WTC11 (cell line): ENCODE results near the gene MICAL2. TPM values are rescaled to one million over a fixed set of nuclear protein-coding genes. Genes with fewer than 3 reads are reported as not detected.

Experiments used
- ATAC-seq: fragments of 200-7000 bp; cut with Tn5 transposase; 2 replicates; pipeline ENCODE4 v1.10.0; 2021; ENCODE audit warnings: mild to moderate bottlenecking, moderate library complexity
- CTCF ChIA-PET: fragments of 300-600 bp; sonication (Branson Sonifier 250); formaldehyde crosslinking; loops from one replicate; lab custom pipeline; 2021; ENCODE audit warnings: antibody characterized with exemption; lab: Charles Lee
- POLR2A ChIA-PET: fragments of 350-600 bp; sonication (Branson Sonifier 250); formaldehyde crosslinking; loops from one replicate; lab custom pipeline; 2021; ENCODE audit warnings: antibody characterized with exemption; lab: Charles Lee
- DNase-seq: peaks from one replicate; pipeline ENCODE4 v3.0.0; 2021; ENCODE audit warnings: low spot score
- H3K27ac Mint-ChIP-seq: 2 replicates; pipeline ENCODE4 v1.8.0; 2021; ENCODE audit warnings: mixed read lengths
- H3K27me3 Mint-ChIP-seq: 2 replicates; pipeline ENCODE4 v1.8.0; 2021; ENCODE audit warnings: low read depth, mild to moderate bottlenecking, moderate library complexity, mixed read lengths
- H3K36me3 Mint-ChIP-seq: 2 replicates; pipeline ENCODE4 v1.8.0; 2021; ENCODE audit warnings: mixed read lengths
- H3K4me1 Mint-ChIP-seq: 2 replicates; pipeline ENCODE4 v1.8.0; 2022; ENCODE audit warnings: mixed read lengths
- H3K4me3 Mint-ChIP-seq: 2 replicates; pipeline ENCODE4 v1.8.0; 2021; ENCODE audit warnings: mild to moderate bottlenecking, moderate library complexity, mixed read lengths
- H3K9me3 Mint-ChIP-seq: 2 replicates; pipeline ENCODE4 v1.8.0; 2021; ENCODE audit warnings: mixed read lengths
- ATF1 ChIP-seq: sonication (generic); formaldehyde crosslinking; IDR thresholded peaks from 2 replicates; pipeline ENCODE4 v1.8.1; 2023; ENCODE audit warnings: mild to moderate bottlenecking, moderate library complexity, missing genetic modification reagents
- CDX4 ChIP-seq: fragments of 250-450 bp; sonication (Bioruptor Pico); IDR thresholded peaks from 2 replicates; pipeline ENCODE4 v1.9.0; 2021; ENCODE audit warnings: moderate library complexity, mild to moderate bottlenecking, inconsistent platforms, borderline replicate concordance
- CREM ChIP-seq: sonication (generic); formaldehyde crosslinking; IDR thresholded peaks from 2 replicates; pipeline ENCODE4 v1.8.1; 2022; ENCODE audit warnings: mild to moderate bottlenecking, missing genetic modification reagents, moderate library complexity
- E2F1 ChIP-seq: sonication (generic); formaldehyde crosslinking; IDR thresholded peaks from 2 replicates; pipeline ENCODE4 v1.8.0; 2022; ENCODE audit warnings: mild to moderate bottlenecking, missing genetic modification reagents
- EMX1 ChIP-seq: fragments of 250-450 bp; sonication (Bioruptor Pico); IDR thresholded peaks from 2 replicates; pipeline ENCODE4 v1.8.0; 2021; ENCODE audit warnings: mild to moderate bottlenecking
- ESRRA ChIP-seq: sonication (generic); formaldehyde crosslinking; IDR thresholded peaks from 2 replicates; pipeline ENCODE4 v1.8.1; 2022; ENCODE audit warnings: mild to moderate bottlenecking, missing genetic modification reagents, borderline replicate concordance
- IRF2 ChIP-seq: sonication (generic); formaldehyde crosslinking; IDR thresholded peaks from 2 replicates; pipeline ENCODE4 v1.8.0; 2022; ENCODE audit warnings: low read depth, missing genetic modification reagents, borderline replicate concordance
- MYBL2 ChIP-seq: sonication (generic); formaldehyde crosslinking; IDR thresholded peaks from 2 replicates; pipeline ENCODE4 v1.8.1; 2023; ENCODE audit warnings: mild to moderate bottlenecking, moderate library complexity, missing genetic modification reagents
- NFATC4 ChIP-seq: fragments of 250-450 bp; sonication (Bioruptor Pico); IDR thresholded peaks from 2 replicates; pipeline ENCODE4 v1.9.0; 2021; ENCODE audit warnings: mild to moderate bottlenecking
- RELA ChIP-seq: sonication (generic); formaldehyde crosslinking; IDR thresholded peaks from 2 replicates; pipeline ENCODE4 v1.8.1; 2022; ENCODE audit warnings: missing genetic modification reagents, mild to moderate bottlenecking, borderline replicate concordance
- TCF7 ChIP-seq: sonication (generic); formaldehyde crosslinking; IDR thresholded peaks from 2 replicates; pipeline ENCODE4 v1.8.0; 2022; ENCODE audit warnings: mild to moderate bottlenecking, low read depth, missing genetic modification reagents, moderate library complexity
- TEAD4 ChIP-seq: sonication (generic); formaldehyde crosslinking; IDR thresholded peaks from 2 replicates; pipeline ENCODE4 v1.8.0; 2022; ENCODE audit warnings: mild to moderate bottlenecking, missing genetic modification reagents
- ZBTB21 ChIP-seq: sonication (generic); formaldehyde crosslinking; IDR thresholded peaks from 2 replicates; pipeline ENCODE4 v1.8.1; 2023; ENCODE audit warnings: mild to moderate bottlenecking, missing genetic modification reagents, borderline replicate concordance
- ZNF219 ChIP-seq: sonication (generic); formaldehyde crosslinking; IDR thresholded peaks from 2 replicates; pipeline ENCODE4 v1.8.0; 2023; ENCODE audit warnings: missing genetic modification reagents, mild to moderate bottlenecking, borderline replicate concordance
- ZNF232 ChIP-seq: sonication (generic); formaldehyde crosslinking; IDR thresholded peaks from 2 replicates; pipeline ENCODE4 v1.8.0; 2022; ENCODE audit warnings: mild to moderate bottlenecking, missing genetic modification reagents
- ZNF281 ChIP-seq: sonication (generic); formaldehyde crosslinking; IDR thresholded peaks from 2 replicates; pipeline ENCODE4 v1.8.0; 2023; ENCODE audit warnings: mild to moderate bottlenecking, missing genetic modification reagents
- ZNF396 ChIP-seq: fragments of 250-450 bp; sonication (Bioruptor Pico); IDR thresholded peaks from 2 replicates; pipeline ENCODE4 v1.8.0; 2021; ENCODE audit warnings: mild to moderate bottlenecking, moderate library complexity, borderline replicate concordance
- ZNF425 ChIP-seq: fragments of 250-450 bp; sonication (Bioruptor Pico); conservative IDR thresholded peaks from 2 replicates; pipeline ENCODE4 v1.9.0; 2021; ENCODE audit warnings: mild to moderate bottlenecking
- ZNF532 ChIP-seq: fragments of 250-450 bp; sonication (Bioruptor Pico); IDR thresholded peaks from 2 replicates; pipeline ENCODE4 v1.9.0; 2021; ENCODE audit warnings: mild to moderate bottlenecking, borderline replicate concordance
- total RNA-seq: library from RNA; stranded (reverse); gene quantifications from 3 replicates; pipeline ENCODE4 v1.2.3, GENCODE V29; 2021
- TF ChIP-seq, protein P1 (sequence below): sonication (generic); formaldehyde crosslinking; IDR thresholded peaks from 2 replicates; pipeline ENCODE4 v1.8.1; 2023; ENCODE audit warnings: mild to moderate bottlenecking, missing genetic modification reagents, moderate library complexity

Gene MICAL2
- total RNA-seq, 1 experiment from 2014 or later, result 3.1 TPM

GRCh38 chr11:12260731-12261521 is 150.5 kb downstream of the MICAL2 start (continued):
- TF ChIP-seq E2F1 (CRISPR knock-in tag), result no peak
- no peak for TF ChIP-seq ATF1 (CRISPR knock-in tag)

DNA sequence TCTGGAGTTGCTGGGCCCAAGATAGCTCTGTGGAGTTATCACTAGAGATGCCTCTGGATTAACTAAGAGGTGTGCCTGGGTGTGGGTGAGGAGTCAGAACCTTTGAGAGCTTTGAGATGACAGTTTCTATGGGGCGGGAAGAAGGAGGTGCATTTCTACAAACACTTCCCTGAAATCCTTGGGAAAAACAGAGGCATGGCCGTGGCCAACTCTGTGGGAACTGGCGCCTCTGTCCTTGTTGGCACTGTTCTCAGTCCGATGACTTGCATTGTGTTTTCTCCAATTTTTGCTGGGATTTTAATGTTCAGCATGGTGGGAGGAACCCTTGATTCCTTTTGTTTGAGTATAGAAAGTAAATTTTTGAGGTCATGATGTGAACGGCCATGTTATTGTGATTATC is 151.2 kb downstream of the MICAL2 start:
- TF ChIP-seq ZNF232 (no peak), ZNF281 (CRISPR knock-in tag) (no peak), TEAD4 (CRISPR knock-in tag) (no peak)
- CTCF ChIA-PET, result interaction anchor here (1.2 to 1.5 kb wide), 2 partner anchors 20 to 294 kb away, joined by 3 to 4 read pairs; no protein-coding TSS in a partner anchor
- ATAC-seq (no peak), DNase-seq (no peak)
- Mint-ChIP-seq H3K27me3 (no peaks in the 10 kb centered on the region; the same call in 1 of the 2 replicates), H3K4me1 (peaks cover 6% of the 10 kb centered on the region), H3K36me3 (no peaks in the 10 kb centered on the region), H3K27ac (no peak overlapping the region), H3K4me3 (no peak overlapping the region), H3K9me3 (no peaks in the 10 kb centered on the region)
- POLR2A ChIA-PET, result interaction anchor here (1.0 kb wide), 1 partner anchor 11 kb away, joined by 3 read pairs; no protein-coding TSS in a partner anchor

GRCh38 chr11:12263141-12263693 is 152.8 kb downstream of the MICAL2 start:
- DNase-seq (no peak), ATAC-seq (no peak)
- POLR2A ChIA-PET, result no interaction called here
- H3K4me3 Mint-ChIP-seq, result no peak overlapping the region
- no peaks in the 10 kb centered on the region; the same call in 1 of the 2 replicates for H3K27me3 Mint-ChIP-seq
- CTCF ChIA-PET, result interaction anchor here (0.7 to 1.2 kb wide), 2 partner anchors 137 to 210 kb away, joined by 3 read pairs; no protein-coding TSS in a partner anchor
- H3K27ac Mint-ChIP-seq, result no peak overlapping the region
- peaks cover 6% of the 10 kb centered on the region for H3K4me1 Mint-ChIP-seq
- H3K9me3 Mint-ChIP-seq, result no peaks in the 10 kb centered on the region
- no peaks in the 10 kb centered on the region for H3K36me3 Mint-ChIP-seq
- no peak for TF ChIP-seq EMX1 (CRISPR knock-in tag)
- no peak for TF ChIP-seq CREM (CRISPR knock-in tag)
- TF ChIP-seq IRF2 (CRISPR knock-in tag), result no peak
- TF ChIP-seq, protein P1, sequence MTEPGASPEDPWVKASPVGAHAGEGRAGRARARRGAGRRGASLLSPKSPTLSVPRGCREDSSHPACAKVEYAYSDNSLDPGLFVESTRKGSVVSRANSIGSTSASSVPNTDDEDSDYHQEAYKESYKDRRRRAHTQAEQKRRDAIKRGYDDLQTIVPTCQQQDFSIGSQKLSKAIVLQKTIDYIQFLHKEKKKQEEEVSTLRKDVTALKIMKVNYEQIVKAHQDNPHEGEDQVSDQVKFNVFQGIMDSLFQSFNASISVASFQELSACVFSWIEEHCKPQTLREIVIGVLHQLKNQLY, result no peak
- TF ChIP-seq ZNF396, result no peak
- no peak for TF ChIP-seq ZNF532
- no peak for TF ChIP-seq TCF7
- TF ChIP-seq RELA (CRISPR knock-in tag), result no peak
- no peak for TF ChIP-seq ESRRA (CRISPR knock-in tag)
- TF ChIP-seq ZNF425 (CRISPR knock-in tag), result no peak
- no peak for TF ChIP-seq ZNF219 (CRISPR knock-in tag)
- no peak for TF ChIP-seq CDX4 (CRISPR knock-in tag)
- TF ChIP-seq ZBTB21 (CRISPR knock-in tag), result no peak
- no peak for TF ChIP-seq MYBL2 (CRISPR knock-in tag)
- no peak for TF ChIP-seq NFATC4
